Osteoblast (primary cell): ENCODE measurements around the gene PRICKLE2. TPM values are rescaled to one million over a fixed set of nuclear protein-coding genes. Genes with fewer than 3 reads are reported as not detected.

ENCODE experiments used
- DNase-seq: peaks from one replicate; pipeline ENCODE4 v3.0.0; 2011; ENCODE audit warnings: low spot score, mixed read lengths; ENCODE audit not compliant: insufficient read length; ENCODE audit errors: missing footprints
- H2AFZ ChIP-seq: 2 replicates; pipeline ENCODE4 v1.6.0; 2011; ENCODE audit warnings: mild to moderate bottlenecking, low read length
- H3K27ac ChIP-seq: 2 replicates; pipeline ENCODE4 v1.5.1; 2011; ENCODE audit warnings: mild to moderate bottlenecking, low read depth, low read length, moderate library complexity
- H3K27me3 ChIP-seq: 2 replicates; pipeline ENCODE4 v1.6.0; 2012; ENCODE audit warnings: mild to moderate bottlenecking, control low read depth, inconsistent platforms, low read length, moderate library complexity; ENCODE audit not compliant: insufficient read depth
- H3K36me3 ChIP-seq: 2 replicates; pipeline ENCODE4 v1.5.1; 2011; ENCODE audit warnings: mild to moderate bottlenecking, low read length, control low read depth, moderate library complexity; ENCODE audit not compliant: insufficient read depth
- H3K4me1 ChIP-seq: 2 replicates; pipeline ENCODE4 v1.5.1; 2011; ENCODE audit warnings: mild to moderate bottlenecking, low read length, control low read depth, moderate library complexity; ENCODE audit not compliant: insufficient read depth
- H3K4me2 ChIP-seq: 2 replicates; pipeline ENCODE4 v1.6.0; 2011; ENCODE audit warnings: mild to moderate bottlenecking, low read length; ENCODE audit not compliant: insufficient read depth
- H3K4me3 ChIP-seq: fragments of 200-600 bp; sonication (generic); 3 replicates; pipeline ENCODE4 v1.5.1; 2012; ENCODE audit warnings: mild to moderate bottlenecking, low read length, inconsistent platforms; ENCODE audit not compliant: insufficient read depth
- H3K79me2 ChIP-seq: 2 replicates; pipeline ENCODE4 v1.6.0; 2012; ENCODE audit warnings: mild to moderate bottlenecking, low read length, control low read depth, inconsistent platforms; ENCODE audit not compliant: insufficient read depth
- H3K9me3 ChIP-seq: 2 replicates; pipeline ENCODE4 v1.5.1; 2011; ENCODE audit warnings: low read depth, low read length, control low read depth
- H4K20me1 ChIP-seq: 2 replicates; pipeline ENCODE4 v1.6.0; 2012; ENCODE audit warnings: mild to moderate bottlenecking, low read length, control low read depth; ENCODE audit not compliant: insufficient read depth
- total RNA-seq: library from RNA; depleted of rRNA; stranded (reverse); fragments of >200 nt; gene quantifications from 2 replicates; pipeline ENCODE4 v1.2.3, GENCODE V29; 2012
- TF ChIP-seq, protein P1 (sequence below): IDR thresholded peaks from 2 replicates; pipeline ENCODE4 v1.5.1; 2011; ENCODE audit warnings: mild to moderate bottlenecking, low read depth, low read length, moderate library complexity; ENCODE audit errors: extremely low read depth

PRICKLE2 gene
- total RNA-seq, 1 donor, result 18.8 TPM

GRCh38 chr3:64223791-64224745 is 1.2 kb downstream of the PRICKLE2 start:
- peak; percentile 2 for DNase-seq
- H3K4me3 ChIP-seq, result peak overlapping the region; percentile 69
- no peaks in the 10 kb centered on the region for H3K9me3 ChIP-seq
- peak overlapping the region; percentile 95 for H3K27ac ChIP-seq
- peak overlapping the region; percentile 82 for H2AFZ ChIP-seq
- H3K36me3 ChIP-seq, result no peaks in the 10 kb centered on the region
- H4K20me1 ChIP-seq, result peaks cover 7% of the 10 kb centered on the region
- H3K27me3 ChIP-seq, result no peaks in the 10 kb centered on the region
- H3K4me1 ChIP-seq, result peaks cover 54% of the 10 kb centered on the region
- peak overlapping the region; percentile 87 for H3K4me2 ChIP-seq
- TF ChIP-seq, protein P1, sequence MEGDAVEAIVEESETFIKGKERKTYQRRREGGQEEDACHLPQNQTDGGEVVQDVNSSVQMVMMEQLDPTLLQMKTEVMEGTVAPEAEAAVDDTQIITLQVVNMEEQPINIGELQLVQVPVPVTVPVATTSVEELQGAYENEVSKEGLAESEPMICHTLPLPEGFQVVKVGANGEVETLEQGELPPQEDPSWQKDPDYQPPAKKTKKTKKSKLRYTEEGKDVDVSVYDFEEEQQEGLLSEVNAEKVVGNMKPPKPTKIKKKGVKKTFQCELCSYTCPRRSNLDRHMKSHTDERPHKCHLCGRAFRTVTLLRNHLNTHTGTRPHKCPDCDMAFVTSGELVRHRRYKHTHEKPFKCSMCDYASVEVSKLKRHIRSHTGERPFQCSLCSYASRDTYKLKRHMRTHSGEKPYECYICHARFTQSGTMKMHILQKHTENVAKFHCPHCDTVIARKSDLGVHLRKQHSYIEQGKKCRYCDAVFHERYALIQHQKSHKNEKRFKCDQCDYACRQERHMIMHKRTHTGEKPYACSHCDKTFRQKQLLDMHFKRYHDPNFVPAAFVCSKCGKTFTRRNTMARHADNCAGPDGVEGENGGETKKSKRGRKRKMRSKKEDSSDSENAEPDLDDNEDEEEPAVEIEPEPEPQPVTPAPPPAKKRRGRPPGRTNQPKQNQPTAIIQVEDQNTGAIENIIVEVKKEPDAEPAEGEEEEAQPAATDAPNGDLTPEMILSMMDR, result peak; percentile 30
- H3K79me2 ChIP-seq, result peaks cover 47% of the 10 kb centered on the region

GRCh38 chr3:64222501-64223111 is 2.7 kb downstream of the PRICKLE2 start:
- Histone ChIP-seq H3K4me3 (no peak overlapping the region), H3K27ac (no peak overlapping the region), H3K27me3 (no peaks in the 10 kb centered on the region), H3K9me3 (no peaks in the 10 kb centered on the region), H3K79me2 (peaks cover 53% of the 10 kb centered on the region), H3K4me1 (peaks cover 54% of the 10 kb centered on the region), H3K4me2 (no peak overlapping the region), H4K20me1 (peaks cover 12% of the 10 kb centered on the region), H2AFZ (no peak overlapping the region), H3K36me3 (no peaks in the 10 kb centered on the region)
- TF ChIP-seq, protein P1, result no peak
- DNase-seq, result peak; percentile 2

DNA sequence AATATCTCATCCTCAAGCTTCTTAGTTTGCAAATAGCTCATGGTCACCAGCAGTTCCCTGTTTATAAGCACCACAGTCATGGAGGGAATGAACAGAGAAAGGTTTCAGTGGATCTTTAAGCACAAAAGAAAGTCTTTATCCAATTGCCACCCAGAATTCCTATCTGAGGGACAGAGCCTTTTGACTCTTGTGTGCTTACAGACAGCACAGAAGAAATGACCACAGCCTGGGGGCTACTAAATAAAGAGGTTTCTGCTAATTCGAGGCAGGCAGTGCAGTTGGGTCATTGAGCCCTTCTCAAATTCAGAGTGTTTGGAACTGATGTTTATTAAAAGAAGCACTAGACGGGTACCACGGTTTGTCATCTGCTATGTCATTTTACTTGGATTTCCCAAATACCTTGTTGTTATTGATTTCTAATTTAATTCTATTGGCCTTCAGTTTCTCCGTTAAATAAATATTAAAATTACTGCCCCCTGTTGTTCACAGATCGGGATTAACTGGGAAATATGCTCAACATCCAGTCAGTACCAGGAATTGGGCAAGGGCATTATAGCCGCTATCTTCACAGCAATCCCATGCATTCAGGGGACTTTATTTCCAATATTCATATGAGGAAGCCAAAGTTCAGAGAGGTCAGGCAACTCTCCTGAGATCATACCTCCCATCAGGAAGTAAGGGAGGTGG is 3.6 kb downstream of the PRICKLE2 start:
- H3K9me3 ChIP-seq, result no peaks in the 10 kb centered on the region
- no peaks in the 10 kb centered on the region for H3K27me3 ChIP-seq
- H3K4me2 ChIP-seq, result peak overlapping the region; percentile 40
- H3K79me2 ChIP-seq, result peaks cover 55% of the 10 kb centered on the region
- no peak overlapping the region for H3K4me3 ChIP-seq
- peaks cover 14% of the 10 kb centered on the region for H4K20me1 ChIP-seq
- TF ChIP-seq, protein P1, result no peak
- H3K4me1 ChIP-seq, result peaks cover 58% of the 10 kb centered on the region
- no peaks in the 10 kb centered on the region for H3K36me3 ChIP-seq
- no peak overlapping the region for H2AFZ ChIP-seq
- no peak for DNase-seq
- H3K27ac ChIP-seq, result peak overlapping the region; percentile 52
